Measurements from ENCODE around the gene NKAPL.
A peak's percentile ranks its signal among the peaks of the same experiment; 100 is the strongest.

NKAPL gene

DNA sequence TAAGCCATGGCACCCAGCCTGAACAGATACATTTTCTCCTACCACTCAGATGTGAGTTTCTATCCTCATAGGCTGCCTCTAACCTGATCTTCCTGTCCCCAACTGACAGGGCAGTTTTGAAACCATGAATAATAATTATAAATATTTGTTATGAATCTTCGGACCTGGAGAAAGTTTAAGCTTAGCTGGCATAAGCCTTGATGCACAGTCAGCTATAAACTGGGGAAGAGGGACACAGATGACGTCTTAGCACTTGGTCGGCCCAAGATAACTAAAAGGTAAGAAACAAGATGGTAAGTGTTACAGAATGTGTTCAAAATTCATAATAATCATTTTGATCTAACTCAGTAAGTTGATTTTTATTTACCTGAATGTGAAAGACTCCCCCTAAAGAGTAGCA, 15.2 kb upstream of the NKAPL start:
- no peak for TF ChIP-seq CTCF (IDR thresholded peaks at IDR 0.05; ENCODE audit: insufficient read depth, low read length, missing control alignments)
- no peak for DNase-seq (ENCODE audit: low read depth, low spot score)
- ChIA-PET CTCF (interaction anchor here (0.7 kb wide), 1 partner anchor 772 kb away, joined by 3 read pairs; no protein-coding TSS in a partner anchor), POLR2A (no interaction called here)
- H3K4me3 ChIP-seq (ENCODE audit: low read depth, low read length), result no peak overlapping the region

DNA sequence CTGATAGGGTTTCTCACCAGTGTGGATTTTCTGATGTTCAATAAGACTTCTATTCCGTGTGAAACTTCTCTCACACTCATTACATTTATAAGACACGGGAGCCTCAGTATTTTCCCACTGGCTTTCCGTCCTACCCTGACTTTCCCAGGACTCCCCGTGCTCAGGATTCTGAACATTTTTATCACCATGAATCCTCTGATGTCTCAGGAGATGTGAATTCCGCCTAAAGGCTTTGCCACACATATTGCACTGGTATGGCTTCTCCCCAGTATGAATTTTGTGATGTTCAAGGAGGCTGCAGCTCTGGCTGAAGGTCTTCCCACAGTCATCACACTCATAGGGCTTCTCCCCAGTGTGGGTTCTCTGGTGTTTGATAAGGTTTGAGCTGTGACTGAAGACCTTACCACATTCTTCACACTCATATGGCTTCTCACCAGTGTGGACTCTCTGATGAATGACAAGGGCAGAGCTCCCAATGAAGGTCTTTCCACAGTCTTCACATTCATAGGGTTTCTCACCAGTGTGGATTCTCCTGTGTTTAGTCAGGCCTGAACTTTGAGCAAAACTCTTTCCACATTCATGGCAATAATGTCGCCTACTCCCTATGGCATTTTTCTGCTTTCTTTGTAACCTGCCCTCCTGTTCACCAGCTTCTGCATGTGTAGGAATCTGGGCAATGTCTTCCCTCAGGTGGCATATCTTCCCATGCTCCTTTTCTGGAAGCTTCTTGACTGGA, 13.7 kb upstream of the NKAPL start:
- DNase-seq (ENCODE audit: low read depth, low spot score), result no peak
- CTCF ChIA-PET, result no interaction called here
- POLR2A ChIA-PET, result no interaction called here
- H3K4me3 ChIP-seq (ENCODE audit: low read depth, low read length), result no peak overlapping the region
- no peak for TF ChIP-seq CTCF (IDR thresholded peaks at IDR 0.05; ENCODE audit: insufficient read depth, low read length, missing control alignments)

DNA sequence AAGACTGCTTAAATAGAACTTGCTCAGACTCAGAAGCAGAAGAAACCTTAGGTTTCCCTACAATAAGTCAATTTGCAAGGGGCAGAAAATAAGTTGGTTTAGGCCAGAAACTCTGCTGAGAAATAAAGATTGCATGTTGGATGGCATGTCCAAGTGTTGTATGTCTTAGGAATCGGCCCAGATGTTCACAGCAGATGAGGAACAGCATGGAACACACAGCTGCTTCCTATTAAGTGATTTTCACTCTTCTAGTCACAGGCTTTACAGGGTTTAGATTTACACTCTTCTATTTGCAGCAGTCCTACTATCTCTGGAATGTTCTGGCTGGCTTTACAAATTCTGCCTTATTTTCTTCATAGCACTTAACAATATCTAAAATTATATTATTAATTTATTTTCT, 10.2 kb upstream of the NKAPL start:
- ChIA-PET CTCF (no interaction called here), POLR2A (no interaction called here)
- no peak overlapping the region for H3K4me3 ChIP-seq (ENCODE audit: low read depth, low read length)
- TF ChIP-seq CTCF (IDR thresholded peaks at IDR 0.05; ENCODE audit: insufficient read depth, low read length, missing control alignments), result no peak
- no peak for DNase-seq (ENCODE audit: low read depth, low spot score)

- peak overlapping the region; percentile 85 for H3K4me3 ChIP-seq (ENCODE audit: low read depth, low read length)
- no peak for DNase-seq (ENCODE audit: low read depth, low spot score)
- POLR2A ChIA-PET, result no interaction called here
- CTCF ChIA-PET, result no interaction called here
- no peak for TF ChIP-seq CTCF (IDR thresholded peaks at IDR 0.05; ENCODE audit: insufficient read depth, low read length, missing control alignments)
Observed at GRCh38 chr6:28250747-28251146, 8.3 kb upstream of the NKAPL start.

- no peak for DNase-seq (ENCODE audit: low read depth, low spot score)
- CTCF ChIA-PET, result interaction anchor here (1.1 to 1.2 kb wide), 2 partner anchors 31 to 104 kb away, joined by 3 to 4 read pairs; no protein-coding TSS in a partner anchor
- no peak for TF ChIP-seq CTCF (IDR thresholded peaks at IDR 0.05; ENCODE audit: insufficient read depth, low read length, missing control alignments)
- peak overlapping the region; percentile 85 for H3K4me3 ChIP-seq (ENCODE audit: low read depth, low read length)
- POLR2A ChIA-PET, result interaction anchor here (1.0 to 1.8 kb wide), 5 partner anchors 15 to 110 kb away, joined by 3 to 17 read pairs (median 5); partner anchors contain the start of genes PGBD1, ZKSCAN8 and ZSCAN26
Observed at GRCh38 chr6:28251661-28252008, 7.5 kb upstream of the NKAPL start.

- TF ChIP-seq CTCF (IDR thresholded peaks at IDR 0.05; ENCODE audit: insufficient read depth, low read length, missing control alignments), result no peak
- H3K4me3 ChIP-seq (ENCODE audit: low read depth, low read length), result peak within 1 kb of the TSS; percentile 85
- ChIA-PET CTCF (interaction anchor here (0.9 to 1.4 kb wide), 5 partner anchors 8 to 104 kb away, joined by 3 to 4 read pairs (median 3); no protein-coding TSS in a partner anchor), POLR2A (interaction anchor here (0.6 to 1.8 kb wide), 7 partner anchors 9 to 116 kb away, joined by 3 to 17 read pairs (median 5); partner anchors contain the start of genes PGBD1, ZKSCAN8 and ZSCAN26)
- peak; percentile 58 for DNase-seq (ENCODE audit: low read depth, low spot score)
Observed at GRCh38 chr6:28252009-28252975, 6.8 kb upstream of the NKAPL start, which contains the start of gene ZKSCAN4. Gene ZKSCAN4, minus strand, starts transcription at chr6:28252269. Its CDS starts 289 bp downstream, at chr6:28251980.

All from AG04449 (cell line).